Panc1 (cell line): Measurements from ENCODE around the gene RNF4. TPM values are rescaled to one million over a fixed set of nuclear protein-coding genes. Genes with fewer than 3 reads are reported as not detected.

Source experiments
- ATAC-seq: fragments of 200-7000 bp; cut with Tn5 transposase; 2 replicates; pipeline ENCODE4 v1.9.1; 2020; ENCODE audit warnings: mild to moderate bottlenecking, moderate library complexity
- BruUV-seq: library from RNA; stranded (reverse); fragments of 400-500 nt; replicated peaks from 2 replicates; lab custom pipeline; 2021; lab: Mats Ljungman, UMichigan
- CTCF ChIA-PET: fragments of 300-600 bp; sonication (Branson Sonifier 250); formaldehyde crosslinking; loops from one replicate; lab custom pipeline; 2022; ENCODE audit warnings: antibody characterized with exemption; lab: Charles Lee
- POLR2A ChIA-PET: fragments of 300-600 bp; sonication (Branson Sonifier 250); formaldehyde crosslinking; loops from one replicate; lab custom pipeline; 2022; ENCODE audit warnings: antibody characterized with exemption; lab: Charles Lee
- DNase-seq: peaks from one replicate; pipeline ENCODE4 v3.0.0-alpha.2; 2010; ENCODE audit warnings: low read depth, low spot score
- H3K27ac ChIP-seq: 2 replicates; pipeline ENCODE4 v1.5.1; 2011; ENCODE audit warnings: mild to moderate bottlenecking, low read length, inconsistent platforms
- H3K27me3 ChIP-seq: fragments of 200-500 bp; sonication (Bioruptor generic); 2 replicates; pipeline ENCODE4 v1.6.0; 2014; ENCODE audit warnings: low read length, inconsistent platforms; ENCODE audit not compliant: control insufficient read depth, insufficient read depth
- H3K36me3 ChIP-seq: fragments of 200-500 bp; sonication (Bioruptor generic); 2 replicates; pipeline ENCODE4 v1.5.1; 2014; ENCODE audit warnings: inconsistent platforms, mild to moderate bottlenecking, low read length, moderate library complexity; ENCODE audit not compliant: control insufficient read depth, insufficient read depth
- H3K4me1 ChIP-seq: 2 replicates; pipeline ENCODE4 v1.5.1; 2011; ENCODE audit warnings: inconsistent platforms, mild to moderate bottlenecking, low read length, moderate library complexity; ENCODE audit not compliant: control insufficient read depth, insufficient read depth
- H3K4me3 ChIP-seq, 2 experiments: 2 replicates each; pipeline ENCODE4 v1.5.1; 2011 to 2012; ENCODE audit warnings: low read depth in 2 of 2, low read length in 2 of 2, mild to moderate bottlenecking in 2 of 2, inconsistent platforms in 1 of 2, moderate library complexity in 1 of 2
- H3K9me3 ChIP-seq: fragments of 200-500 bp; sonication (Bioruptor generic); 2 replicates; pipeline ENCODE4 v1.5.1; 2014; ENCODE audit warnings: low read depth, mild to moderate bottlenecking, inconsistent platforms, low read length, moderate library complexity; ENCODE audit not compliant: control insufficient read depth, insufficient read depth
- POLR2AphosphoS5 ChIP-seq: IDR thresholded peaks from 2 replicates; pipeline ENCODE4 v1.6.1; 2012; ENCODE audit warnings: mild to moderate bottlenecking, low read depth, low read length, moderate library complexity
- SIN3A ChIP-seq: IDR thresholded peaks from 2 replicates; pipeline ENCODE4 v1.6.1; 2012; ENCODE audit warnings: low read depth, mild to moderate bottlenecking, low read length, moderate library complexity, borderline replicate concordance; ENCODE audit not compliant: insufficient read depth
- TCF7L2 ChIP-seq: IDR thresholded peaks from 2 replicates; pipeline ENCODE4 v1.6.1; 2011; ENCODE audit warnings: mild to moderate bottlenecking, low read depth, low read length, inconsistent platforms
- in situ Hi-C: cut with HindIII; loops from 2 replicates; pipeline ENCODE4 v1.10.0; 2016; ENCODE audit warnings: low sequenced_read_pairs, low pct_unique_long_range_greater_than_20kb
- intact Hi-C: fragments of 100-400 bp; cut with micrococcal nuclease; formaldehyde crosslinking; loops from one replicate; pipeline ENCODE4 v1.10.0; 2022; ENCODE audit not compliant: unreplicated experiment
- total RNA-seq: library from RNA; stranded (reverse); gene quantifications from one replicate; pipeline ENCODE4 v1.2.1, GENCODE V29; 2021; ENCODE audit not compliant: unreplicated experiment
- TF ChIP-seq, protein P1 (sequence below): fragments of 450-650 bp; IDR thresholded peaks from 2 replicates; pipeline ENCODE4 v1.5.1; 2017; ENCODE audit warnings: mild to moderate bottlenecking
- TF ChIP-seq, protein P2 (sequence below), 2 experiments: IDR thresholded peaks; 2 replicates each; pipeline ENCODE4 v1.6.1; 2011 to 2012; ENCODE audit warnings: low read depth in 2 of 2, control low read depth in 1 of 2, low read length in 1 of 2, mild to moderate bottlenecking in 1 of 2, moderate library complexity in 1 of 2; ENCODE audit not compliant: insufficient read depth in 1 of 2

Gene RNF4
- total RNA-seq, 1 experiment from 2014 or later, result 55.0 TPM

DNA sequence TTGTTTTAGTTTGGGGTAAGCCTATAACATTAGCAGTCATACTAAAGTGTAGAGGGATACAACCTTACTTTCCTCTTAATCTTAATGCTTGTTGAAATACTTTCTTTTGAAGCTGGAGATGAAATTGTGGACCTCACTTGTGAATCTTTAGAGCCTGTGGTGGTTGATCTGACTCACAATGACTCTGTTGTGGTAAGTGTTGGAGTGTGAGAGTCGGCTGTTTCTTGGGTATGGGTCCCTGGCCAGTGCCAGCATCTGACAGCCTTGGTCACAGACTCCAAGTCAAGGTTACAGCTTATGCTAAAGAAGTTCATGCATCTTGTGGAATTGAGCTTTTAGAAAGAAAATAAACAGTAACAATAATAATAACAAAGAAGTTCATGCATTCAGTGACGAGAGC is 31.6 kb downstream of the RNF4 start:
- no peak for TF ChIP-seq SIN3A
- no peak for TF ChIP-seq TCF7L2
- TF ChIP-seq POLR2AphosphoS5, result no peak
- TF ChIP-seq, protein P1, sequence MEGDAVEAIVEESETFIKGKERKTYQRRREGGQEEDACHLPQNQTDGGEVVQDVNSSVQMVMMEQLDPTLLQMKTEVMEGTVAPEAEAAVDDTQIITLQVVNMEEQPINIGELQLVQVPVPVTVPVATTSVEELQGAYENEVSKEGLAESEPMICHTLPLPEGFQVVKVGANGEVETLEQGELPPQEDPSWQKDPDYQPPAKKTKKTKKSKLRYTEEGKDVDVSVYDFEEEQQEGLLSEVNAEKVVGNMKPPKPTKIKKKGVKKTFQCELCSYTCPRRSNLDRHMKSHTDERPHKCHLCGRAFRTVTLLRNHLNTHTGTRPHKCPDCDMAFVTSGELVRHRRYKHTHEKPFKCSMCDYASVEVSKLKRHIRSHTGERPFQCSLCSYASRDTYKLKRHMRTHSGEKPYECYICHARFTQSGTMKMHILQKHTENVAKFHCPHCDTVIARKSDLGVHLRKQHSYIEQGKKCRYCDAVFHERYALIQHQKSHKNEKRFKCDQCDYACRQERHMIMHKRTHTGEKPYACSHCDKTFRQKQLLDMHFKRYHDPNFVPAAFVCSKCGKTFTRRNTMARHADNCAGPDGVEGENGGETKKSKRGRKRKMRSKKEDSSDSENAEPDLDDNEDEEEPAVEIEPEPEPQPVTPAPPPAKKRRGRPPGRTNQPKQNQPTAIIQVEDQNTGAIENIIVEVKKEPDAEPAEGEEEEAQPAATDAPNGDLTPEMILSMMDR, result no peak
- Histone ChIP-seq H3K9me3 (no peaks in the 10 kb centered on the region), H3K36me3 (peaks cover 13% of the 10 kb centered on the region), H3K27ac (no peak overlapping the region), H3K4me1 (no peaks in the 10 kb centered on the region), H3K27me3 (no peaks in the 10 kb centered on the region), H3K4me3 (no peak overlapping the region)
- DNase-seq (no peak), ATAC-seq (no peak)
- ChIA-PET POLR2A (no interaction called here), CTCF (no interaction called here)
- intact Hi-C loops, result no loop called here
- in situ Hi-C loops, result no loop called here
- BruUV-seq, result no TSS peak

DNA sequence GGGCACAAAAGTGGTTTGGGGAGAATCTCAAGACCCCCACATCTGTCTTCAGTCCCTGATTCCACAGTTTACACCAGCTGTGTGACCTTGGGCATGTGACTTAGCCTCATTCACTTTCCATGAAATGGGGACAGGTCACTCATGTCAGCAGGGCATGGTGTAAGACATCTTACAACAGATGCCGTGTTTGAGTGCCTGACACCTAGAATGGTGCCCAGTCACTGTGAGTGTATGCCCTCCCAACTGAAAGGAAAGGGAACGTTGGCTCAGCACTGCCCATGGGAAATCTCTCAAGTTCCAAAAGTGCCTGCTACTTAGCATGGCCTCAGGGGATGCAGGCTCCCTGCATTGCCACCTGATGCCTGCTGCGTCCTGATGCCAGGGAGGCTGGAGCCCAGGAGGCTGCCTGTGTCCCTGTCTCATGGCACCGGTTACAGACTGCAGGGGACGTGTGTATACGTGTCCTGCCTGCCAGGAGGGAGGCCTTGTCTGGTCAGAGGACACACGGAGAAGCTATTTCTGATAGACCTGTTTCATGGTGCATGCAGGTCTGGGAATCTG is 32.2 kb downstream of the RNF4 start:
- in situ Hi-C loops, result no loop called here
- CTCF ChIA-PET, result no interaction called here
- TF ChIP-seq, protein P2, sequence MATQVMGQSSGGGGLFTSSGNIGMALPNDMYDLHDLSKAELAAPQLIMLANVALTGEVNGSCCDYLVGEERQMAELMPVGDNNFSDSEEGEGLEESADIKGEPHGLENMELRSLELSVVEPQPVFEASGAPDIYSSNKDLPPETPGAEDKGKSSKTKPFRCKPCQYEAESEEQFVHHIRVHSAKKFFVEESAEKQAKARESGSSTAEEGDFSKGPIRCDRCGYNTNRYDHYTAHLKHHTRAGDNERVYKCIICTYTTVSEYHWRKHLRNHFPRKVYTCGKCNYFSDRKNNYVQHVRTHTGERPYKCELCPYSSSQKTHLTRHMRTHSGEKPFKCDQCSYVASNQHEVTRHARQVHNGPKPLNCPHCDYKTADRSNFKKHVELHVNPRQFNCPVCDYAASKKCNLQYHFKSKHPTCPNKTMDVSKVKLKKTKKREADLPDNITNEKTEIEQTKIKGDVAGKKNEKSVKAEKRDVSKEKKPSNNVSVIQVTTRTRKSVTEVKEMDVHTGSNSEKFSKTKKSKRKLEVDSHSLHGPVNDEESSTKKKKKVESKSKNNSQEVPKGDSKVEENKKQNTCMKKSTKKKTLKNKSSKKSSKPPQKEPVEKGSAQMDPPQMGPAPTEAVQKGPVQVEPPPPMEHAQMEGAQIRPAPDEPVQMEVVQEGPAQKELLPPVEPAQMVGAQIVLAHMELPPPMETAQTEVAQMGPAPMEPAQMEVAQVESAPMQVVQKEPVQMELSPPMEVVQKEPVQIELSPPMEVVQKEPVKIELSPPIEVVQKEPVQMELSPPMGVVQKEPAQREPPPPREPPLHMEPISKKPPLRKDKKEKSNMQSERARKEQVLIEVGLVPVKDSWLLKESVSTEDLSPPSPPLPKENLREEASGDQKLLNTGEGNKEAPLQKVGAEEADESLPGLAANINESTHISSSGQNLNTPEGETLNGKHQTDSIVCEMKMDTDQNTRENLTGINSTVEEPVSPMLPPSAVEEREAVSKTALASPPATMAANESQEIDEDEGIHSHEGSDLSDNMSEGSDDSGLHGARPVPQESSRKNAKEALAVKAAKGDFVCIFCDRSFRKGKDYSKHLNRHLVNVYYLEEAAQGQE (IDR thresholded peaks at IDR 0.05; ENCODE audit: insufficient read depth in 1 of 2, low read depth in 2 of 2, low read length in 1 of 2), result no peak
- TF ChIP-seq, protein P1, result no peak
- TF ChIP-seq TCF7L2 (no peak), SIN3A (no peak), POLR2AphosphoS5 (no peak)
- no peaks in the 10 kb centered on the region for H3K9me3 ChIP-seq
- DNase-seq (no peak), ATAC-seq (no peak)
- H3K27ac ChIP-seq, result no peak overlapping the region
- H3K4me1 ChIP-seq, result no peaks in the 10 kb centered on the region
- no peak overlapping the region for H3K4me3 ChIP-seq
- POLR2A ChIA-PET, result no interaction called here
- no peaks in the 10 kb centered on the region for H3K27me3 ChIP-seq
- H3K36me3 ChIP-seq, result peaks cover 13% of the 10 kb centered on the region
- intact Hi-C loops, result no loop called here
- no TSS peak for BruUV-seq
